ENCODE results near the gene USP34. TPM values are rescaled to one million over a fixed set of nuclear protein-coding genes. Genes with fewer than 3 reads are reported as not detected.

Gene USP34, protein sequence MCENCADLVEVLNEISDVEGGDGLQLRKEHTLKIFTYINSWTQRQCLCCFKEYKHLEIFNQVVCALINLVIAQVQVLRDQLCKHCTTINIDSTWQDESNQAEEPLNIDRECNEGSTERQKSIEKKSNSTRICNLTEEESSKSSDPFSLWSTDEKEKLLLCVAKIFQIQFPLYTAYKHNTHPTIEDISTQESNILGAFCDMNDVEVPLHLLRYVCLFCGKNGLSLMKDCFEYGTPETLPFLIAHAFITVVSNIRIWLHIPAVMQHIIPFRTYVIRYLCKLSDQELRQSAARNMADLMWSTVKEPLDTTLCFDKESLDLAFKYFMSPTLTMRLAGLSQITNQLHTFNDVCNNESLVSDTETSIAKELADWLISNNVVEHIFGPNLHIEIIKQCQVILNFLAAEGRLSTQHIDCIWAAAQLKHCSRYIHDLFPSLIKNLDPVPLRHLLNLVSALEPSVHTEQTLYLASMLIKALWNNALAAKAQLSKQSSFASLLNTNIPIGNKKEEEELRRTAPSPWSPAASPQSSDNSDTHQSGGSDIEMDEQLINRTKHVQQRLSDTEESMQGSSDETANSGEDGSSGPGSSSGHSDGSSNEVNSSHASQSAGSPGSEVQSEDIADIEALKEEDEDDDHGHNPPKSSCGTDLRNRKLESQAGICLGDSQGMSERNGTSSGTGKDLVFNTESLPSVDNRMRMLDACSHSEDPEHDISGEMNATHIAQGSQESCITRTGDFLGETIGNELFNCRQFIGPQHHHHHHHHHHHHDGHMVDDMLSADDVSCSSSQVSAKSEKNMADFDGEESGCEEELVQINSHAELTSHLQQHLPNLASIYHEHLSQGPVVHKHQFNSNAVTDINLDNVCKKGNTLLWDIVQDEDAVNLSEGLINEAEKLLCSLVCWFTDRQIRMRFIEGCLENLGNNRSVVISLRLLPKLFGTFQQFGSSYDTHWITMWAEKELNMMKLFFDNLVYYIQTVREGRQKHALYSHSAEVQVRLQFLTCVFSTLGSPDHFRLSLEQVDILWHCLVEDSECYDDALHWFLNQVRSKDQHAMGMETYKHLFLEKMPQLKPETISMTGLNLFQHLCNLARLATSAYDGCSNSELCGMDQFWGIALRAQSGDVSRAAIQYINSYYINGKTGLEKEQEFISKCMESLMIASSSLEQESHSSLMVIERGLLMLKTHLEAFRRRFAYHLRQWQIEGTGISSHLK (N-terminal part only)
- total RNA-seq (115 and 125 TPM in 2 replicates), polyA plus RNA-seq (36.8 and 46.3 TPM in 2 replicates)

DNA sequence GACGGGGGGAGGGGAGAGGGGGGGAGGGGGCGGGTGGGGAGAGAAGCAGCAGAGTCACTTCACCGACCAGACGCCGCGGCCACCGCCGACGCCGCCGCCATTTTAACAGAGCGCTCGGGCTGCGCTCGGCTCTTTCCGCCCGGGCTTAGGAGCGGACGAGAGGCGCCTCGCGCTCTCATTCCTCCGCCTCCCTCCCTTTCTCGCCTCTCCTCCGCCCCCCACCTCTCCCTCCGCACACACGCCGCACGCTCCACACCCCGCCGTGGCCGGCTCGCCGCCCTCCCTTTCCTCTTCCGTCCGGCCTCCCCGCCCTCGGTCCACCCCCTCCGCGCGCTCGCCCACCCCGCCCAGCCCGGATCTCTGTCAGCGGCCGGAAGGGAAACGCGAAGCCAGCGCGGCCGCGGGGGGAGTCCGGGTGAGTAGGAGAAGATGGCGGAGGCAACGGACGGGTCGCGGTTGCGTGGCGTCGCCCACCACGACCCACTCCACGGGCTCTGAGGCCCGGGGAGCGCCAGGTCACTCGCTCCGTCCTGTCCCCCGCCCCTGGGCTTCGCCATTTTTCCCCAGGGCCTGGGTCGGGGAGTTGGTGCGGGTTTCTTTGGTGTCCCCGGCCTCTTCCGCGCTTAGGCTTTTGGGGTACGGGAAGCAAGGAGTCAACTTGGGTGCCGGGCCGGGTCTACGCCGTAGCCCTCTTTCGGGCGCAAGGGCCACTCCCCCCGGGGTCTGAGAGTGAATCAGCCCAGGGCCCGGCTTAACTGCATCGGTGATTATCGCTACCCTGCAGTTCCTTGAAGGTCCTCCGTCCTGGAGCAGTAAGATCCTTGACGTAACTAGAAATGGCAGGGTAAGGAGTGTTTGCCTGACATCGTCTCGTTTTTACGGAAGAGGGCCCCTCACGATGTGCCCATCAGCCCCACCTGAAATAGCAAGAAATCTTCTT is at the start of gene USP34:
Gene USP34 (minus strand): TSS at position 123 of the 940 bp plus-strand sequence. CDS start 395 bp downstream, outside the sequence.
- Histone ChIP-seq H3K4me1 (ENCODE audit: insufficient read depth) (peaks cover 22% of the 10 kb centered on the region), H3K4me2 (peak within 1 kb of the TSS; percentile 89), H3K27ac (peak within 1 kb of the TSS; percentile 99), H2AFZ (peak within 1 kb of the TSS; percentile 83), H3K36me3 (replicated peaks; ENCODE audit: insufficient read depth, low read depth) (no peaks in the 10 kb centered on the region), H3K4me3 (peak within 1 kb of the TSS; percentile 96), H4K20me1 (ENCODE audit: insufficient read depth, poor library complexity, severe bottlenecking) (peaks cover 34% of the 10 kb centered on the region), H3K27me3 (no peaks in the 10 kb centered on the region), H3K79me2 (peaks cover 60% of the 10 kb centered on the region), H3K9me2 (replicated peaks; ENCODE audit: insufficient read depth) (no peaks in the 10 kb centered on the region), H3K9me3 (ENCODE audit: low read depth) (no peaks in the 10 kb centered on the region)
- TF ChIP-seq, protein P1, sequence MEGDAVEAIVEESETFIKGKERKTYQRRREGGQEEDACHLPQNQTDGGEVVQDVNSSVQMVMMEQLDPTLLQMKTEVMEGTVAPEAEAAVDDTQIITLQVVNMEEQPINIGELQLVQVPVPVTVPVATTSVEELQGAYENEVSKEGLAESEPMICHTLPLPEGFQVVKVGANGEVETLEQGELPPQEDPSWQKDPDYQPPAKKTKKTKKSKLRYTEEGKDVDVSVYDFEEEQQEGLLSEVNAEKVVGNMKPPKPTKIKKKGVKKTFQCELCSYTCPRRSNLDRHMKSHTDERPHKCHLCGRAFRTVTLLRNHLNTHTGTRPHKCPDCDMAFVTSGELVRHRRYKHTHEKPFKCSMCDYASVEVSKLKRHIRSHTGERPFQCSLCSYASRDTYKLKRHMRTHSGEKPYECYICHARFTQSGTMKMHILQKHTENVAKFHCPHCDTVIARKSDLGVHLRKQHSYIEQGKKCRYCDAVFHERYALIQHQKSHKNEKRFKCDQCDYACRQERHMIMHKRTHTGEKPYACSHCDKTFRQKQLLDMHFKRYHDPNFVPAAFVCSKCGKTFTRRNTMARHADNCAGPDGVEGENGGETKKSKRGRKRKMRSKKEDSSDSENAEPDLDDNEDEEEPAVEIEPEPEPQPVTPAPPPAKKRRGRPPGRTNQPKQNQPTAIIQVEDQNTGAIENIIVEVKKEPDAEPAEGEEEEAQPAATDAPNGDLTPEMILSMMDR (IDR thresholded peaks at IDR 0.05; ENCODE audit: poor library complexity), result no peak
- no peak for TF ChIP-seq EZH2phosphoT487 (IDR thresholded peaks at IDR 0.05; ENCODE audit: low read depth, severe bottlenecking, unreplicated experiment)
- TF ChIP-seq EZH2 (IDR thresholded peaks at IDR 0.05; ENCODE audit: borderline replicate concordance), result no peak
- 1% methylated on average over 44 of the region's 91 CpGs for WGBS (ENCODE audit: low lambda C conversion rate, missing lambda C conversion rate)
- DNase-seq (ENCODE audit: low spot score), result peak; percentile 97

DNA sequence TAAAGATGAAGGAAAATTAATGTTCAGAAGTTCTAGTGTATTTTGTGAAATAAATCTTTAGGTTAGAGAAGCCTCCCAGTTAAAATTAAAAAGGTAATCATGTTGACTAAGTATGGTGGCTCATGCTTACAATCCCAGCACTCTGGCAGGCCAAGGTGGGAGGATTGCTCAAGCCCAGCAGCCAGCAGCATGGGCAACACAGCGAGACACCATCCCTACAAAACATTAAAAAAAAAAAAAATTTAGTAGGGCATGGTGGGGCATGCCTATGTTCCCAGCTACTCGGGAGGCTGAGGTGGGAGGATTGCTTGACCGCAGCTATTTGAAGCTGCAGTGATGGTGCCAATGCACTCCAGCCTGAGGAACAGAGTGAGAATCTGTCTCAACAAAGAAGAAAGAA is 49.4 kb upstream of the USP34 start:
- H3K4me1 ChIP-seq (ENCODE audit: insufficient read depth), result no peaks in the 10 kb centered on the region
- H4K20me1 ChIP-seq (ENCODE audit: insufficient read depth, poor library complexity, severe bottlenecking), result peaks cover 58% of the 10 kb centered on the region
- no peaks in the 10 kb centered on the region for H3K36me3 ChIP-seq (replicated peaks; ENCODE audit: insufficient read depth, low read depth)
- no peak overlapping the region for H3K4me2 ChIP-seq
- no peak overlapping the region for H3K27ac ChIP-seq
- WGBS (ENCODE audit: low lambda C conversion rate, missing lambda C conversion rate), result 96% methylated on average over 3 of the region's 3 CpGs
- H2AFZ ChIP-seq, result no peak overlapping the region
- H3K4me3 ChIP-seq, result no peak overlapping the region
- H3K9me2 ChIP-seq (replicated peaks; ENCODE audit: insufficient read depth), result no peaks in the 10 kb centered on the region
- peaks cover 98% of the 10 kb centered on the region for H3K79me2 ChIP-seq
- no peaks in the 10 kb centered on the region for H3K27me3 ChIP-seq
- H3K9me3 ChIP-seq (ENCODE audit: low read depth), result no peaks in the 10 kb centered on the region
- no peak for DNase-seq (ENCODE audit: low spot score)
- TF ChIP-seq EZH2 (IDR thresholded peaks at IDR 0.05; ENCODE audit: borderline replicate concordance) (no peak), EZH2phosphoT487 (IDR thresholded peaks at IDR 0.05; ENCODE audit: low read depth, severe bottlenecking, unreplicated experiment) (no peak)
- TF ChIP-seq, protein P1 (IDR thresholded peaks at IDR 0.05; ENCODE audit: poor library complexity), result no peak

Measured in hepatocyte (in vitro differentiated cells).